ENCODE measurements around the gene PAQR5.

Gene PAQR5

DNA sequence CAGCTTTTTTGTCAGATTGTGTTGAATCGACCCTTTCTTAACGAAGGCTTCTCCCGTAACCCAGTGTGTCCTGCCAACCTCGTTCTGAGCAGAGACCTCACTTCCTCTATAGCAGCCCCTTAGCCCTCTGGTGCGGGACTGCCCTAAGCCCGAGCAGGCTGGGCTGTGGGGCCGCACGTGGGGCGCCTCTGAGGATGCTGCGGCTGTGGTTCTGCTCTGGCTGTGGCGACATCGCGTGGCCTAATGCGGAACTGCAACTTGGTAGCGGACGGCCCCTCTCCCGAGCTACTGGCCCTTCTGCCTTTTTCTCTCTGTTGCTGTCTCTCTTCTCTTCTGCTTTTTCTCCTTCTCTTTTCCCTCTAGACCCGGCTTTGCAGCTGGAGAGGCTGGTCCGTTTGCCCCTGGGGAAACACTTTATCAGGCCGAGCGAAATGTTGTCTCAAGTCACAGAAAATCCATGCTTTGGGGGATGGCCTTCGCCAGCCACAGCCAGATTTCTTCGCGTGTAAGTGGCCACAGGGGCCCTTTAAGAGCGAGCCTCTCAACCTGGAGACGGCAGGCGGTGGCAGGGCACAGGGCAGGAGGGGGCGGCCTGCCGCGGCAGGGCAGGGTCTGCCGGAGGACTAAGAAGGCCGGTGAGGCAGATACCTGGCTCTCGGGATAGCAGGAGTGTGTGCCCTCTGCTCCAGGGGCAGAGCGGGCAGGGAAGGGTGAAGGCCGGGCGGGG lies 96.0 kb downstream of the PAQR5 start:
- no peak for DNase-seq

DNA sequence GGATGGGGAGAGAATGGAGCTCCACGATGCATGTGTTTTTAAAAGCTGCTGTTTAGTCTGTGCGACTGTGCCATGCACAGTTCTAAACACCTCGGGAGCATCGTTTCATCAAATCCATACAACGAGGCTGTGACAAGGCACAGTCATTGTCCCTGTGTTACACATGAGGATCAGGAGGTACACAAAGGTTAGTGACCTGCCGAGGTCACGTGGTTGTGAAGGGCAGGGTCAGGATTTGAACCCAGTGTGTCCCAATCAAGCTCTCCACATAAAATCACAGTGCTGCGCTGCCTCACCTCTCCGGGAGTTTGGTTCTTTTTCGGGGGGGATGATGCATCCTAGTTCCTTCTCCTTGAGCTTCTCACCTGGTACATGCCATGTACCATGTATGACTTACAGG lies 96.7 kb downstream of the PAQR5 start:
- no peak for DNase-seq

- DNase-seq, result no peak
Measured at GRCh38 chr15:69395991-69396390, 97.3 kb downstream of the PAQR5 start.

DNA sequence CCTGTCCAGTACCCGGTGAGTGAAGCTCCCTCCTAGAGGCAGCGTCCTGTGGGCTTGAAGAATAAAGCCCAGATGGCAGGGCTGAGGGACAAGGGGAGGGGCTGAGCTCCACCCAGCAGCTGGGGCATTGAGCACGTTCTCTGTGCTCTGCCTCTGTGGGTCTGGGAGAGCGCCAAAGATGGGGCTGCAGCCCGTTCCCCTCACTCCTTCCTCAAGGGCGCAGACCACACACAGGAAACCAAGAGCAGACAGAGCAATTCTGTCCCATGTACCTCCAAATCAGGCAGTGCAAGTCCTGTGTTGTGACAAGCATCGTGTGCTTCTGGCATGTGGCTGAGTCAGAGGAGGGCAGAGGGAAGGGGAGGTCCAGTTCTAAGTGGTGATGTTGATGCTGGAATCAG lies 99.8 kb downstream of the PAQR5 start:
- no peak for DNase-seq

DNA sequence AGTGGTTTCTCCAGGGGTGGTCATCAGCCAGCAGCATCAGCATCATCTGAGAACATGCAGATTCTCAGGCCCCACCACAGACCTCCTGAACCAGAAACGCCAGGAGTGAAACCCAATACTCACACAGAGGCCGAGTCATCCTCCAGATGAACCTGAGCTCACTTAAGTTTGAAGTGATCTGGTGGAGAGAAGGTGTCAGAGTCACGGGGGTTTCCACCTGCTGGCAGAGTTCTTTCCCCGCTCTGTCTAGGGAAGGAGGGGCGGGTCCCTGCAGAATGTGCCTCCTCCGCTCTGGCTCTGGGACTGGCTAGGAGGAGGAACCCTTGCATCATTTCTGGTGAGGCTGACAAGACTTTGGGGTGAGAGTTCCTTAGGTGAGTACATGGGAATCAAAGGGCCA lies 102.1 kb downstream of the PAQR5 start:
- DNase-seq, result no peak

GRCh38 chr15:69402816-69403215 lies 104.1 kb downstream of the PAQR5 start:
- DNase-seq, result no peak

- peak; percentile 72 for DNase-seq
Measured at GRCh38 chr15:69403594-69403993, 104.9 kb downstream of the PAQR5 start.

GRCh38 chr15:69405110-69405509 lies 106.4 kb downstream of the PAQR5 start:
- no peak for DNase-seq

DNA sequence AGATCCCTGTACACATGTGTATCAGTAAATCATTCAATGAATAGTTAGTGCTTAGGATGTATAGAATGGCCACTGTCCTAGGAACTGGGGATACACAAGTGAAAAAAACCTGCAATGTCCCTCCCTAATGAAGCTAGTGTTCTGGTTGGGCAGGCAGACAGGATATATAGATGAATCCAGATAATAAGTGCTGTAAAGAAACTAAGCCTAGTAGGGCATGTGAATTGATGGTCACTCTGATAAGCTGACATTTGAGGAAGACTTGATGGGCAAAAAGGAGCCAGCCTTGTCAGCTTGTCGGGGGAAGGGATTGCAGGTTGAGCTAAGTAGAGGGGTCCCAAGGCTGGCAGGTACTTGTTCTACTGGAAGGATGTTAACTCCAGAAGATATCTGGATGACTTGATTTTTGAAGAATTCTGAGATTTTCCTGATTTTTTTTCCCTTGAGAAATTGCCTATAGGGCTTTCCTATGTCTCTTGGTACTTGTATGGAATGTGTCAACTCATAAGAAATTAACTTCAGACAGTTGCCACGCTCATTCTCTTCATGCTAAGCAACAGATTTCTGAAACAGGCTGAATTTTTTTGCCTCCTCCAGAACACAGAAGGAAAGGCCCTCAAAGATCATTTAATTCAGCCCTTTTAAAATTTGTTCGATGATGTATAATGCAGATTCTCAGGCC lies 109.1 kb downstream of the PAQR5 start:
- no peak for DNase-seq

GRCh38 chr15:69408841-69409240 lies 110.1 kb downstream of the PAQR5 start:
- no peak for DNase-seq

GRCh38 chr15:69410248-69410874 lies 111.6 kb downstream of the PAQR5 start:
- DNase-seq, result peak; percentile 23

DNA sequence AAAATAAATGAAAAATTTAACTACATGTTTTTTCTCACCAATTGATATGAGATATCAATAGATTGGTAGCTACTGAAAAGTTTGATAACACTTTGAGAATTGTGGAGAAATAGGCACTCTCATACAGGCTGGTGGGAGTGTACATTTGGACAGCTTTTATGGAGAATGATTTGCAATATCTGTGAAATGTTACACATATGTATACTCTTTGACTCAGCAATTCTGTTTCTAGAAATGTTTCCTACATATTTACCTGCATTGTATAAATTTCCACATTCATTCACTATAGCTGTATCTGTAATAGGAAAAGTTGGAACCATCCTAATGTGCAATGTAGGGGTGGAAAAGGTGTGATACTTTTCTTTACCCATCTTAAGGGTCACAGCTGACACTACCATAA lies 113.6 kb downstream of the PAQR5 start:
- DNase-seq, result no peak

- no peak for DNase-seq
Measured at GRCh38 chr15:69412701-69413100, 114.0 kb downstream of the PAQR5 start.

- peak; percentile 93 for DNase-seq
Measured at GRCh38 chr15:69413822-69414700, 115.3 kb downstream of the PAQR5 start, which contains the start of gene KIF23. Gene KIF23, plus strand, starts transcription at chr15:69414349. Its CDS starts 117 bp downstream, at chr15:69414466.

DNA sequence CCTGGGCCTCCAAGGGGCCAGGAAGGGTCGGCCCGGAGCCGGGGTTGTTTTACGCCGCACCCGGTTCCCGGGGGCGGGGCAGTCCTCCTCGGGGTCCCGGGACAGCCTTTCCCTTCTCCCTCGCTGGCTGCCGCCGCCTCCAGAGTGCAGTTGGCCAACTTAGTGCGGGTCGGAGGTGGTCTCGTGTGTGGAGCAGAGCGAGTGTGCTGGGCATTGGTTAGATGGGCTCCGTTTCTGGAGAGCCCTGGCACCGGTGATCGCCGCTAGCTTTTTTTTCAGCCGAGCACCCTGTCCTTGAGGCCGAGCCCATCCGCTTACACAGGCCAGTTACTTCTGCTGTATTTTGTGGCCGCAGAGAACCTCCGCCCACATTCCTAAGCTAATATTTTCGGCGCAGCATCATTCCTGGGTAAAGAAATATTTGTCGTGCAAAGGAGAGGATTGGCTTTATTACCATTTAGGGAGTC lies 116.0 kb downstream of the PAQR5 start:
- DNase-seq, result no peak

DNA sequence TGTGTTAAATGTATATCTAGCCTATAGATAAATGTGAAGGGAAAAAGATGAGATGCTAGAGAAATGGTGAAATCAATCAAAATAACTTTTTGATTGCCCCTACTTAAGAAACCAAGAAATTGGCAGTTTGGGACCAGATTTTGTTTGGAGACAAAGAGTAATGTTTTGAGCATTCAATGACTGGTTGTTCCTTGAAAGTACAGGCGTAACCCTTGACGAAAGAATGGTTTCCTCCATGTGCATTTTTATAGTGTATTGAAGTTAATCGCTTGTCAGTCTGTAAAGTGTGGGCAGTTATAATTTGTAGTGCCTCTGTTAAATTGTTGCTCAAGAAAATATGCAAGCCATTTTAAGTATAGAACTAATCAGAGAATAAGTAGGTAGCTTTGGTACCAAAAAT lies 116.7 kb downstream of the PAQR5 start:
- DNase-seq, result no peak

DNA sequence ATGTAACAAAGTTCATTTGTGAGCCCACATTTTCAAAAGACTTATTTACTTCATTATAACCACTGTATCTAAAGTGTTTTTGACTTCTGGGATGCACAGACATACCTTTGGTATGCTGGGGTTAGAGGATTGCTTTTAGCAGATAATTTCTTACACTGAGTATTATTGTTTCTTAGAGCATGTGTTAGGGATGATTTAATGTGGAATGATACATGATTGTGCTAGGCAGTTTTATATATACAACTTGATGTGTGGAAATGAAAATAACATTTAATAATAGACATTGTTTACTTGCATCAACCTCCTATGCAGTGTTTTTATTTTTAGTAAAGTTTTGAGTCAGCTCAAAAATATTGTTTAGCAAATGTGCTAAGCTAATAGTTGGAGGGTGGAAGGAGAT lies 118.9 kb downstream of the PAQR5 start:
- no peak for DNase-seq

DNA sequence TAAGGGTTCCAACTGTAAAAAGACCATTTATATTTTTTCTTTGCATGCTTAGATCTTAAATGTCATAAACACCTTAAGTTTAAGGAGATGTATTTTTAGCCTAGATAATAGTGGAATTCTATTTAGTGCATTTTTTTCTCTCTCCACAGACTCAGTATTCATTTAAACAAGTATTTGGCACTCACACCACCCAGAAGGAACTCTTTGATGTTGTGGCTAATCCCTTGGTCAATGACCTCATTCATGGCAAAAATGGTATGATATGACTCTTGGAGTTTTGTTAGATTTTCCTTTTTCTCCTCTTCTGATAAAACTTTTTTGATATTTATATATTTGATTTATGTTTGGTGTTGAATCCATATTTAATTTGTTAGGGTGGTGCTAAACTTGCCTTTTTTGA lies 122.8 kb downstream of the PAQR5 start:
- DNase-seq, result no peak

DNA sequence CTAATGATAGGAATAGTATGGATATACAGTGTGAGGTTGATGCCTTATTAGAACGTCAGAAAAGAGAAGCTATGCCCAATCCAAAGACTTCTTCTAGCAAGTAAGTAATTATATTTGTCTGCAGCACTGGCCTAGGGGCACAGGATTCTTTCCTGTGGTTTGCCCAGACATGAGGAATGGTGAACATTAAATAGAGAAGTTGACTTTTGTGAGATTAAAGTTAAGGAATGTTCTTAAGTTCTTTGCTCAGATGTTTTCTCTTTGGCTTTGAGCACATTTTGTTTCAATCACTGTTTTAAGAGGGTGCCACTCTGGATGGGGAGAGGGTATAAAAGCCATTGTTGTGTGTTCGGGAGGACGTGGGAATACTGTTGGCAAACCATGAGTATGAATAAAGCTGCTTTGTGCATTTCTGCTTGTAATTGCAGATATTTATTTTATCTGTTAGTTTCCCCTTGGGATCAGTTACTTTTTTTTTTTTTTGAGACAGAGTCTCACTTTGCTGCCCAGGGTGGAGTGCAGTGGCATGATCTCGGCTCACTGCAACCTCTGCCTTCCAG lies 123.7 kb downstream of the PAQR5 start:
- no peak for DNase-seq

DNA sequence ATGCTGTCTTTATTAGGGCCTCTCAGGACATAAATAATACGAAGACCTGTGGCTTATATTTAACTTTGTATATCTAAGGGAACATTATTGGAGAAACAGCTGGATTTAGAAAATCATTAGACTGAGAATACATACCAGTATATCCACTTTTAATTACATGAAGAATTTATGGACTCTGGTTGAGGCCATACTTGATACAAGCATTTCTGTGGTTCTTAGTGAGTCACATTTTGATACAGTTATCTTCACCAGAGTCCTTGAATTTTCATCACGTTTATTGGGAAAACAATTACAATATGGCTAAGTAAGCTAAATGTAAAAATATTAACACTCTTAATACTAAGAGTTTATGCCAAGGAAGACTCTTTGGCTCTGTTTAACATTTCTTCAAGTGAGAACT lies 125.3 kb downstream of the PAQR5 start:
- no peak for DNase-seq

DNA sequence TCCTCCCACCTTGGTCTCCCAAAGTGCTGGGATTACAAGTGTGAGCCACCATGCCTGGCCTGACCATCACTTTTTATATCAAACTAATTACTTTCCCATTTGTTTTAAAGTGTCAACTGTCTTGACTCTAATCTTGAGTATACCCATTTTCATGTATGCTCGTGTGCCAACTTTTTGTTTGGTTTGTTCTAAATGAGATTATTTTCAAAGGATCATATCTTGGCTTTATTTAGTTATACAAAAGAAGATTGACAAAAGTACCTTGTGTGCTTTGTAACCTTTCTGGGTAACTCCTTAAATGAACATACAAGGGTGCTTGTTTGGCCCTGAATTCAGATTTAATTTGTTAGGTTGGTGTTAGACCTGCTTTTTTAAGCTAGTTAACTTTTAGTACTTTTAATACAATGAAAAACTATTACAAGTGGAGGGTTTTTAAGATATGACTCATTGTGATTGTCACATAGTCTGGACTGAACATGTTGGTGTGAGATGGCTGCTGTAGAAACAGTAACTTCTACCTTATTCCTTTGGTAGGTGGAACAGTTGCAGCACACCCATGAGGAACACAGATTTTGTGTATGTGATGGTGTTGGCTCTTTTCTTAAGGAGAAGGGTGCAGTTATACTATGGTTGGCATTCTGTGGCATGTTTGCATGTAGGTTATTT lies 126.2 kb downstream of the PAQR5 start:
- no peak for DNase-seq

DNA sequence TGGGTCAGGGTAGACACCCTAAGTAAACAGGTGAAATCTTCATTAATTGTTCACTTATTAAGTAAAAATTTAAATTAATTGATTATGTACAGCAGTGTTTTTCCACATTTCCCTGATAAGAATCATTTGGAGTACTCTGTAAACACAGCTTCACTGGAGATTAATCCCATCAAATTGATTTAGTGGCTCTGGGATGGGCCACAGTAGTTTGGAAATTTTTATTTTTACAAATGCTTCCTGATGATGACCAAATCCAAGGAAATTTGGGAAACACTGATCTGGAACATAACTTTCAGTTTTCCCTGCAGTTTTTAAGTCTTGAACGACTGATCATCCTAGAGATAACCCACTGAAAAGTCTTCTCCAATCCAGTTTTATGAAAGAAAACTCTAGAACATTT lies 135.1 kb downstream of the PAQR5 start:
- DNase-seq, result no peak
